Glutamatergic neuron (in vitro differentiated cells): ENCODE measurements around the gene EMSY. TPM values are rescaled to one million over a fixed set of nuclear protein-coding genes. Genes with fewer than 3 reads are reported as not detected.

Experiments used
- DNase-seq: peaks from one replicate; pipeline ENCODE4 v3.0.0; 2022
- H3K27ac Mint-ChIP-seq: one replicate; pipeline ENCODE4 v1.8.0; 2020; ENCODE audit warnings: mild to moderate bottlenecking, mixed read lengths, inconsistent platforms; ENCODE audit not compliant: unreplicated experiment
- H3K27me3 Mint-ChIP-seq: one replicate; pipeline ENCODE4 v1.8.0; 2020; ENCODE audit warnings: mild to moderate bottlenecking, moderate library complexity, mixed read lengths, inconsistent platforms; ENCODE audit not compliant: unreplicated experiment
- H3K36me3 Mint-ChIP-seq: one replicate; pipeline ENCODE4 v1.8.0; 2020; ENCODE audit warnings: mild to moderate bottlenecking, mixed read lengths, inconsistent platforms; ENCODE audit not compliant: unreplicated experiment
- H3K4me1 Mint-ChIP-seq: one replicate; pipeline ENCODE4 v1.8.0; 2020; ENCODE audit warnings: mild to moderate bottlenecking, low read depth, mixed read lengths, inconsistent platforms; ENCODE audit not compliant: unreplicated experiment
- H3K4me3 Mint-ChIP-seq: one replicate; pipeline ENCODE4 v1.8.0; 2020; ENCODE audit warnings: mild to moderate bottlenecking, mixed read lengths, inconsistent platforms; ENCODE audit not compliant: unreplicated experiment
- H3K9me3 Mint-ChIP-seq: one replicate; pipeline ENCODE4 v1.8.0; 2020; ENCODE audit warnings: mild to moderate bottlenecking, moderate library complexity, mixed read lengths, inconsistent platforms; ENCODE audit not compliant: unreplicated experiment
- CTCF ChIP-seq: fragments of 200-600 bp; sonication (generic); IDR thresholded peaks from one replicate; pipeline ENCODE4 v1.5.0; 2021; ENCODE audit not compliant: partially characterized antibody, unreplicated experiment
- total RNA-seq: library from RNA; stranded (reverse); fragmentation: NEBNext Ultra II Directional; extraction: Animal tissue kit (Norgen Biotek cat#: 25700); gene quantifications from one replicate; pipeline ENCODE4 v1.2.1, GENCODE V29; 2021; ENCODE audit not compliant: unreplicated experiment

The EMSY gene
- total RNA-seq, 1 donor from 2014 or later, result 31.4 TPM

GRCh38 chr11:76424379-76424778, 20.4 kb upstream of the EMSY start:
- no peaks in the 10 kb centered on the region for H3K9me3 Mint-ChIP-seq
- no peaks in the 10 kb centered on the region for H3K27me3 Mint-ChIP-seq
- no peak overlapping the region for H3K4me3 Mint-ChIP-seq
- H3K36me3 Mint-ChIP-seq, result no peaks in the 10 kb centered on the region
- H3K27ac Mint-ChIP-seq, result no peak overlapping the region
- no peak for TF ChIP-seq CTCF
- H3K4me1 Mint-ChIP-seq, result no peaks in the 10 kb centered on the region
- no peak for DNase-seq

DNA sequence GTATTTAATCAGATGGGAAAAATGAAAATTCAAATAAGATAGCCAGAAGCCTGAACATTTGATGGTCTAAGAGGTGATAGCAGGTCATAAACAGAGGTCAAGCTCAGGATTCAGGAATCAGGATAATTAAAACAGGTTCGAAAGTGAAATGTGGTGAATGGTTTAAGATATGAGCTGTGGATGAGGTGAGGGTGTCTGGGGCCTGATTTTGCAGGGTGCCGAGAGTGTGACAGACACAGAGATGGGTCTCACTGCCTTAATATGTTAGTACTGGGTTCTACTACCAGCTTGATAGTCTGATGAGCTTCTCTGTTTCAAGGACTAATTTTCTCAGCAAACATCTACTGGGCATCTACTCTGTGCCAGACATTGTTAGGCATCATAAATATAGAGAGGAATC, 19.9 kb upstream of the EMSY start:
- Mint-ChIP-seq H3K36me3 (no peaks in the 10 kb centered on the region), H3K9me3 (no peaks in the 10 kb centered on the region), H3K27ac (no peak overlapping the region), H3K4me1 (no peaks in the 10 kb centered on the region), H3K27me3 (no peaks in the 10 kb centered on the region), H3K4me3 (no peak overlapping the region)
- DNase-seq, result no peak
- TF ChIP-seq CTCF, result no peak

DNA sequence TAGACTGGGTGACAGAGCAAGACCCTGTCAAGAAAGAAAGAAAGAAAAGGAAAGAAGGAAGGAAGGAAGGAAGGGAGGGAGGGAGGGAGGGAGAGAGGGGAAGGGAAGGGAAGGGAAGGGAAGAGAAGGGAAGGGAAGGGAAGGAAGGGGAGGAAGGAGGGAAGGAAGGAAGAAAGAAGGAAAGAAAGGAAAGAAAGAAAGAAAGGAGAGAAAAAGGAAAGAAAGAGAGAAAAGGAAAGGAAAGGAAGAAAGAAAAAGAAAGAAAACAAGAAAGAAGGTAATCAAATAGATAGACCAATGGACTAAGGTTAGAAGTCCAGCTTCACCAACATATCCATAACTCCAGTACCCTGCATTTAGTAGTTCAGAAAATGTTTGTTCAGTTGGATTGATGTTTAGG, 18.2 kb upstream of the EMSY start:
- TF ChIP-seq CTCF, result no peak
- DNase-seq, result no peak
- Mint-ChIP-seq H3K27me3 (no peaks in the 10 kb centered on the region), H3K27ac (no peak overlapping the region), H3K4me3 (no peak overlapping the region), H3K4me1 (no peaks in the 10 kb centered on the region), H3K36me3 (no peaks in the 10 kb centered on the region), H3K9me3 (no peaks in the 10 kb centered on the region)

GRCh38 chr11:76436020-76436419, 8.8 kb upstream of the EMSY start:
- H3K4me1 Mint-ChIP-seq, result no peaks in the 10 kb centered on the region
- no peak overlapping the region for H3K4me3 Mint-ChIP-seq

More at GRCh38 chr11:76436020-76436419, 8.8 kb upstream of the EMSY start:
- DNase-seq, result no peak
- H3K27me3 Mint-ChIP-seq, result peaks cover 3% of the 10 kb centered on the region
- H3K36me3 Mint-ChIP-seq, result no peaks in the 10 kb centered on the region
- TF ChIP-seq CTCF, result no peak
- no peak overlapping the region for H3K27ac Mint-ChIP-seq
- H3K9me3 Mint-ChIP-seq, result no peaks in the 10 kb centered on the region
